ENCODE data around the gene EDN1. TPM values are rescaled to one million over a fixed set of nuclear protein-coding genes. Genes with fewer than 3 reads are reported as not detected.

Gene EDN1
- polyA plus RNA-seq, 3 donors = 0.11 to 0.71 TPM; not detected in 1

DNA sequence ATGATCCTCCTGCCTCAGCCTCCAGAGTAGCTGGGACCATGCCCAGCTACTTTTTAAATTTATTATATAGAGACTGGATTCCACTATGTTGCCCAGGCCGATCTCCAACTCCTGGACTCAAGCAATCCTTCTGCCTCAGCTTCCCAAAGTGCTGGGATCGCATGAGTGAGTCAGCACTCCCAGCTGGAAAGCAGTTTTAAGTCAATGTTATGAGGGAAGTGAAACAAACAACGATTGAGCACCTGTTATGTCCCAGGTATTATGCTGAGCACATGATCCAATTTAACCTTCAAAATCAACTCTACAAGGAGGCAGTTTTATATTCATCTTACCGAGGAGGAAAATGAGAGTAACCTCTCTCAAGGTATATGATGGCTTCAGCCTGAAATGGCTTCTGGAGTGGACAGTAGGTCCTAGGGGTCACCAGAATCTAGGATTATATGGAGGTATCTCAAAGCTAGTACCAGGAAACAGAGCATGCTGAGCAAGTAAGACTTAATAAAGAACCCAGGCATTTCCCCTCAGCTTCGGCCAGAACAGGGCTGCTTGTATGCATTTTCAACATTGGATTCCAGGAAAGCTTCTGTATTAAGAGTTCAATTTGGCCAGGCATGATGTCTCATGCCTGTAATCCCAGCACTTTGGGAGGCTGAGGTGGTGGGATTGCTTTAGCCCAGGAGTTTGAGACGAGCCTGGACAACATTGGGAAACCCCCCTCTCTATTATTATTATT is 55.0 kb downstream of the EDN1 start:
- no peak for DNase-seq
- Mint-ChIP-seq H3K9me3 (peaks cover 0 to 3% (median 1%) of the 10 kb centered on the region in 7 donors), H3K4me3 (no peak overlapping the region), H3K27ac (no peak overlapping the region), H3K36me3 (no peaks in the 10 kb centered on the region), H3K4me1 (peaks cover 28% of the 10 kb centered on the region), H3K27me3 (ENCODE audit: low read depth in 3 of 3) (peaks cover 4 to 8% (median 7%) of the 10 kb centered on the region in 3 donors)
- Histone ChIP-seq H3K27me3 (ENCODE audit: control insufficient read depth in 2 of 2, insufficient read depth in 2 of 2, low read length in 2 of 2) (no peaks in the 10 kb centered on the region), H3K9ac (ENCODE audit: insufficient read depth, low read length, poor library complexity, severe bottlenecking) (no peak overlapping the region), H4K20me1 (ENCODE audit: insufficient read depth, low read length) (no peaks in the 10 kb centered on the region), H3K36me3 (replicated peaks in 1 of 2; ENCODE audit: control insufficient read depth in 1 of 2, insufficient read depth in 2 of 2, low read length in 2 of 2) (no peaks in the 10 kb centered on the region), H3K4me2 (replicated peaks; ENCODE audit: extremely low read depth, low read length, poor library complexity, severe bottlenecking) (no peak overlapping the region), H3K9me3 (replicated peaks in 1 of 2; ENCODE audit: control insufficient read depth in 1 of 2, insufficient read depth in 1 of 2, low read length in 2 of 2) (no peaks in the 10 kb centered on the region), H3K27ac (ENCODE audit: low read depth in 1 of 2, low read length in 2 of 2) (no peak overlapping the region), H3K4me1 (ENCODE audit: control insufficient read depth in 1 of 2, insufficient read depth in 2 of 2, low read length in 2 of 2) (peaks cover 22 to 27% of the 10 kb centered on the region in 2 donors), H3K4me3 (replicated peaks in 1 of 3; ENCODE audit: low read depth in 2 of 3, low read length in 3 of 3) (no peak overlapping the region), H2AFZ (ENCODE audit: insufficient read depth, low read depth, low read length, poor library complexity, severe bottlenecking) (no peak overlapping the region), H3K79me2 (ENCODE audit: insufficient read depth, low read length) (no peaks in the 10 kb centered on the region)
- intact Hi-C loops (cut with micrococcal nuclease) = no loop called here
- 100% methylated on average over 1 of the region's 6 CpGs for WGBS (ENCODE audit: insufficient coverage)
- TF ChIP-seq, protein P1, sequence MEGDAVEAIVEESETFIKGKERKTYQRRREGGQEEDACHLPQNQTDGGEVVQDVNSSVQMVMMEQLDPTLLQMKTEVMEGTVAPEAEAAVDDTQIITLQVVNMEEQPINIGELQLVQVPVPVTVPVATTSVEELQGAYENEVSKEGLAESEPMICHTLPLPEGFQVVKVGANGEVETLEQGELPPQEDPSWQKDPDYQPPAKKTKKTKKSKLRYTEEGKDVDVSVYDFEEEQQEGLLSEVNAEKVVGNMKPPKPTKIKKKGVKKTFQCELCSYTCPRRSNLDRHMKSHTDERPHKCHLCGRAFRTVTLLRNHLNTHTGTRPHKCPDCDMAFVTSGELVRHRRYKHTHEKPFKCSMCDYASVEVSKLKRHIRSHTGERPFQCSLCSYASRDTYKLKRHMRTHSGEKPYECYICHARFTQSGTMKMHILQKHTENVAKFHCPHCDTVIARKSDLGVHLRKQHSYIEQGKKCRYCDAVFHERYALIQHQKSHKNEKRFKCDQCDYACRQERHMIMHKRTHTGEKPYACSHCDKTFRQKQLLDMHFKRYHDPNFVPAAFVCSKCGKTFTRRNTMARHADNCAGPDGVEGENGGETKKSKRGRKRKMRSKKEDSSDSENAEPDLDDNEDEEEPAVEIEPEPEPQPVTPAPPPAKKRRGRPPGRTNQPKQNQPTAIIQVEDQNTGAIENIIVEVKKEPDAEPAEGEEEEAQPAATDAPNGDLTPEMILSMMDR (IDR thresholded peaks at IDR 0.05) = no peak

DNA sequence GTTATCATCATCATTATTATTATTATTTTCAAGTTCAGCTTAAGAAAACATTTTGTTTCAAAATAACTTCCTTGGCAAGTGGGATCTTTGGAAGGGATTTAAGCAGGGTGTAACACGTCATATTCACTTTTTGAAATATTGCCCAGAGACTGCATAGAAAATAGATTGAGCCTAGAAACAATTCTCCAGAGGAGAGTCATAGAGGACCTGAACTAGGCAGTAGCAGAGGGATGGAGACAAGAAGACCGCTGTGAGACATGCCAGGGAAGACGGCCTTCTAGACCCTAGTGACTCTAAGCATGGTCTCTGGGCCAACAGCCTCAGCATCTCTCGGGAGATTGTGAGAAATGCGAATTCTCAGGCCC is 55.5 kb downstream of the EDN1 start:
- Histone ChIP-seq H3K79me2 (ENCODE audit: insufficient read depth, low read length) (no peaks in the 10 kb centered on the region), H3K4me2 (replicated peaks; ENCODE audit: extremely low read depth, low read length, poor library complexity, severe bottlenecking) (no peak overlapping the region), H3K9me3 (replicated peaks in 1 of 2; ENCODE audit: control insufficient read depth in 1 of 2, insufficient read depth in 1 of 2, low read length in 2 of 2) (no peaks in the 10 kb centered on the region), H4K20me1 (ENCODE audit: insufficient read depth, low read length) (no peaks in the 10 kb centered on the region), H2AFZ (ENCODE audit: insufficient read depth, low read depth, low read length, poor library complexity, severe bottlenecking) (no peak overlapping the region), H3K9ac (ENCODE audit: insufficient read depth, low read length, poor library complexity, severe bottlenecking) (no peak overlapping the region), H3K36me3 (replicated peaks in 1 of 2; ENCODE audit: control insufficient read depth in 1 of 2, insufficient read depth in 2 of 2, low read length in 2 of 2) (no peaks in the 10 kb centered on the region), H3K27ac (ENCODE audit: low read depth in 1 of 2, low read length in 2 of 2) (no peak overlapping the region), H3K4me3 (replicated peaks in 1 of 3; ENCODE audit: low read depth in 2 of 3, low read length in 3 of 3) (no peak overlapping the region), H3K4me1 (ENCODE audit: control insufficient read depth in 1 of 2, insufficient read depth in 2 of 2, low read length in 2 of 2) (peaks cover 22 to 27% of the 10 kb centered on the region in 2 donors), H3K27me3 (ENCODE audit: control insufficient read depth in 2 of 2, insufficient read depth in 2 of 2, low read length in 2 of 2) (no peaks in the 10 kb centered on the region)
- Mint-ChIP-seq H3K27ac (no peak overlapping the region), H3K9me3 (peaks cover 0 to 5% (median 2%) of the 10 kb centered on the region in 7 donors), H3K36me3 (no peaks in the 10 kb centered on the region), H3K4me3 (no peak overlapping the region), H3K27me3 (ENCODE audit: low read depth in 3 of 3) (peaks cover 4 to 5% (median 4%) of the 10 kb centered on the region in 3 donors), H3K4me1 (peaks cover 28% of the 10 kb centered on the region)
- TF ChIP-seq, protein P1 (IDR thresholded peaks at IDR 0.05) = no peak
- DNase-seq = no peak
- 90% methylated on average over 5 of the region's 5 CpGs for WGBS (ENCODE audit: insufficient coverage)
- intact Hi-C loops (cut with micrococcal nuclease) = no loop called here

Small RNA genes within 50 kb of the gene (small RNA-seq; reads per million reads assigned to genes)
- gene SUMO2P12 (ENCODE audit: insufficient read length, low read depth) = not detected

Data from CD14-positive monocyte (primary cell).